Measurements from ENCODE around the gene MCCC1.
A peak's percentile ranks its signal among the peaks of the same experiment; 100 is the strongest.
"Not testable (repeated sequence)": the region's sequence is repeated elsewhere in the genome, so short reads cannot be mapped to it uniquely, and the experiment has no call there.

The MCCC1 gene

GRCh38 chr3:183008303-183008702 lies 91.0 kb downstream of the MCCC1 start:
- no peak for TF ChIP-seq CTCF (IDR thresholded peaks at IDR 0.05; ENCODE audit: extremely low read depth, missing control alignments)
- no peak for DNase-seq (ENCODE audit: low spot score)

GRCh38 chr3:183006396-183007002 lies 92.8 kb downstream of the MCCC1 start:
- DNase-seq (ENCODE audit: low spot score) = no peak
- TF ChIP-seq CTCF (IDR thresholded peaks at IDR 0.05; ENCODE audit: extremely low read depth, missing control alignments) = no peak

GRCh38 chr3:182999767-183000166 lies 99.5 kb downstream of the MCCC1 start:
- no peak for DNase-seq (ENCODE audit: low spot score)
- no peak for TF ChIP-seq CTCF (IDR thresholded peaks at IDR 0.05; ENCODE audit: extremely low read depth, missing control alignments)

GRCh38 chr3:182993486-182994201 lies 105.7 kb downstream of the MCCC1 start:
- DNase-seq (ENCODE audit: low spot score) = not testable (repeated sequence)

GRCh38 chr3:182989566-182989965 lies 109.7 kb downstream of the MCCC1 start:
- TF ChIP-seq CTCF (IDR thresholded peaks at IDR 0.05; ENCODE audit: extremely low read depth, missing control alignments) = no peak
- DNase-seq (ENCODE audit: low spot score) = no peak

- no peak for TF ChIP-seq CTCF (IDR thresholded peaks at IDR 0.05; ENCODE audit: extremely low read depth, missing control alignments)
- no peak for DNase-seq (ENCODE audit: low spot score)
Observed at GRCh38 chr3:182986021-182986420, 113.3 kb downstream of the MCCC1 start.

- no peak for TF ChIP-seq CTCF (IDR thresholded peaks at IDR 0.05; ENCODE audit: extremely low read depth, missing control alignments)
- DNase-seq (ENCODE audit: low spot score) = no peak
Observed at GRCh38 chr3:182983876-182984275, 115.4 kb downstream of the MCCC1 start.

GRCh38 chr3:182981038-182981380 lies 118.3 kb downstream of the MCCC1 start:
- TF ChIP-seq CTCF (IDR thresholded peaks at IDR 0.05; ENCODE audit: extremely low read depth, missing control alignments) = no peak
- peak; percentile 20 for DNase-seq (ENCODE audit: low spot score)
